Measurements from ENCODE around the gene GLYR1.

GLYR1 gene

DNA sequence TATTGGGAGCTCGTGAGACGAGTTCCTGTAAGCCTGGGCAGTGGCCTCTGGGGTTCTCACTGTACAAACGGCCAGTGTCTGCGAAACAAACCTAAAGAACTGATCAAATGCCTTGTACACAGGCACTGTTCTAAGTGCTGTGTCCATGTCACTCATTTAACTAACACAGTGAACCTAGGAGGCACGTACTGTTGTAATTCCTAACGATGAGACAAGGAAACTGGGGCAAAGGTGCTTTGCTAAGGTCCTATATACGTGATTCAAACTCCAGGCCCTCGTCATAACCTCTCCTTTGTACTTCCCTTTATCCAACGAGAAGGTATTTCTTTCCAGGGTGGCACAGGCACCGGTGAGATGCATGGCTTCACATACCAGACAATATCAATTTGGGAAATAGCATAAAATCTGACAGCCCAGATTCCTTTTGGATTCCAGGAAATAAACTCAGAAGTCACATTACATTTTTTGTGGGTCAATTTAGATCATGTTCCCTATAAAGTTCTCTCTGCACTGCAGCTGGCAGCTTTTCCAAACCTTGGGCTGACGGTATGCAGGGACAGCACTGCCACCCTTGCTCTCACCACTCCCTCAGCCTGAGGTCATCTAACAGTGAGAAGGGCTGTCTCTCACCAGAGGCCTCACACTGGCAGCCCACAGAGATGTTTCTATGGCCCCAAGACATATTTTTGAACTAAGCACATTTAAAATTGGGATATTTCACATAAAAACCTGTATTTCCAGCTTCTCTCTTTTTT, 18.3 kb downstream of the GLYR1 start:
- ChIA-PET CTCF (no interaction called here), POLR2A (interaction anchor here (0.6 kb wide), 1 partner anchor 212 kb away, joined by 3 read pairs; no protein-coding TSS in a partner anchor)
- TF ChIP-seq, protein P1, sequence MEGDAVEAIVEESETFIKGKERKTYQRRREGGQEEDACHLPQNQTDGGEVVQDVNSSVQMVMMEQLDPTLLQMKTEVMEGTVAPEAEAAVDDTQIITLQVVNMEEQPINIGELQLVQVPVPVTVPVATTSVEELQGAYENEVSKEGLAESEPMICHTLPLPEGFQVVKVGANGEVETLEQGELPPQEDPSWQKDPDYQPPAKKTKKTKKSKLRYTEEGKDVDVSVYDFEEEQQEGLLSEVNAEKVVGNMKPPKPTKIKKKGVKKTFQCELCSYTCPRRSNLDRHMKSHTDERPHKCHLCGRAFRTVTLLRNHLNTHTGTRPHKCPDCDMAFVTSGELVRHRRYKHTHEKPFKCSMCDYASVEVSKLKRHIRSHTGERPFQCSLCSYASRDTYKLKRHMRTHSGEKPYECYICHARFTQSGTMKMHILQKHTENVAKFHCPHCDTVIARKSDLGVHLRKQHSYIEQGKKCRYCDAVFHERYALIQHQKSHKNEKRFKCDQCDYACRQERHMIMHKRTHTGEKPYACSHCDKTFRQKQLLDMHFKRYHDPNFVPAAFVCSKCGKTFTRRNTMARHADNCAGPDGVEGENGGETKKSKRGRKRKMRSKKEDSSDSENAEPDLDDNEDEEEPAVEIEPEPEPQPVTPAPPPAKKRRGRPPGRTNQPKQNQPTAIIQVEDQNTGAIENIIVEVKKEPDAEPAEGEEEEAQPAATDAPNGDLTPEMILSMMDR (IDR thresholded peaks at IDR 0.05; ENCODE audit: insufficient read depth, low read length, missing control alignments) = no peak
- no peak overlapping the region for H3K4me3 ChIP-seq (ENCODE audit: low read depth, low read length)
- DNase-seq (ENCODE audit: low read depth, low spot score) = no peak

DNA sequence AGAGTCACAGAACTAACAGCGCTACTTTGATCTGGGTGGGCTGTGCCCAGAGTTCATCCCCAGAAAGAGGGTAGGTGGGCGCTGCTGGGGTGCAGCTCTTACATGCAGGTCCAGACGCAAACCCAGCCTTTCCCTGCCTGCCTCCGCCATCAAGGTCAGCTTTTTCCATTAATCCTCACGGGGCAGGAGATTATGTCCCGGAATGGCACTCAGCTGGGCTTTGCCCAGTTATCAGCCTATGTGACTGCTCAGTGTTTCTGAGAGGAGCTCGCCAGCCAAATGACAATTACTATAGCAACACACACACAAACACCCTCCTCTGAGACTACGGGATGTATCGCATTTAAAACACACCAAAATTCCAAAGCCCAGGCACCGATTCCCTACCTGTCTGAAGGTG, 20.1 kb downstream of the GLYR1 start:
- TF ChIP-seq, protein P1 (IDR thresholded peaks at IDR 0.05; ENCODE audit: insufficient read depth, low read length, missing control alignments) = no peak
- H3K4me3 ChIP-seq (ENCODE audit: low read depth, low read length) = no peak overlapping the region
- CTCF ChIA-PET = interaction anchor here (0.8 kb wide), 1 partner anchor 129 kb away, joined by 3 read pairs; no protein-coding TSS in a partner anchor
- POLR2A ChIA-PET = no interaction called here
- DNase-seq (ENCODE audit: low read depth, low spot score) = no peak

DNA sequence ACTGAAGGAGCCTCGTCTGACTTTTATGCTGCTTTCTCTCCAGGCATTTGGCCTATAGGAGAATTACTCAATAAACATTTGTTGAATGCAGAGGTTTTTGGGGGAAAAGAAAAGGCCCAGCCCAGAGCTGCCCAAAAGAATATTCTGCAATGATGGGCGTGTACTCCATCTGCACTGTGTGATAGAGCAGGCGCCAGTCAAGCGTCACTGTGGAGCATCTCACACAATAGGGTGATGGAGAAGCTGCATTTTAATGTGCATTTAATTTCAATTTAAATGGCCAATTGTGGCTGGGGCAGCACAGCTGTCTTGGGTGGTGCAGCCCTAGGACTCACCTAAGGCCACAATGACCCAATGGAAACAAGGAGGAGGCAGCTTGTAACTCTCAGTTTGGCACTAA, 20.6 kb downstream of the GLYR1 start:
- TF ChIP-seq, protein P1 (IDR thresholded peaks at IDR 0.05; ENCODE audit: insufficient read depth, low read length, missing control alignments) = no peak
- POLR2A ChIA-PET = no interaction called here
- H3K4me3 ChIP-seq (ENCODE audit: low read depth, low read length) = no peak overlapping the region
- CTCF ChIA-PET = no interaction called here
- no peak for DNase-seq (ENCODE audit: low read depth, low spot score)

DNA sequence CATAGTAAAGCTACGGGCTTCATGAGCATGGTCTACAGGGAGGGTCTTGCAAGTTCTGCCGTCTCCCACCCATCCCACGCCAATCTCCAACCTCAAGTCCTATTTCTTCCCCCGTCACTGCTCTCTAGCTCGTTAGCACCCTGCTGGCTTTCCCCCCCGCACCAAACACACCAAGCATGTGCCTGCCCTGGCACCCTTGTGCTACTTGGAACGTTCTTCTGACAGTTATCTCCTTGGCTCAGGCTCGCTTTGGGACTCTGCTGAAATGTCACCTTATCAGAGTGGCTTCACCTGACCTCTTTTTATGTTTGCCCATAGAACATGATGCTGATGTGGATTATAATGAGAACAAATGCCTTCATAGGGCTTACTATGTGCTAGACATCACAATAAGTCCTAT, 21.9 kb downstream of the GLYR1 start:
- POLR2A ChIA-PET = no interaction called here
- no peak overlapping the region for H3K4me3 ChIP-seq (ENCODE audit: low read depth, low read length)
- CTCF ChIA-PET = interaction anchor here (1.1 kb wide), 1 partner anchor 131 kb away, joined by 3 read pairs; no protein-coding TSS in a partner anchor
- TF ChIP-seq, protein P1 (IDR thresholded peaks at IDR 0.05; ENCODE audit: insufficient read depth, low read length, missing control alignments) = no peak
- DNase-seq (ENCODE audit: low read depth, low spot score) = no peak

DNA sequence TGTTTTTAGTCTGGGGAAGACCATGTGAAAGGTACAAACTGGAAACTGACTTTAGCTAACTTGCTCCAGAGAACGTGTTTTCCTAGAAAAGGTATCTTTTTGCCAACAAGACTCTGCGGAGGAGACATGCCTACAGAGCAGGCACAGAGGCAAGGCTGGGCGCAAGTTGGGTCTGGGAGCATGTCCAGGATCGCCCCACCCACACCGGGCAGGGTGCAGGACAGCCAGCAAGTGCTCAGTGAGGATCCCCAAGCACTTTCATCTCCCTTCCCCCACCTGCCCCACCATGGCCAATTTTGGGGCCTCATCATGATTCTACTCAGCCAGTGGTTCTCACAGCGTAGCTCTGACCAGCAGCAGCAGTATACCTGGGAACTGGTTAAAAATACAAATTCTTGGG, 26.4 kb downstream of the GLYR1 start:
- CTCF ChIA-PET = interaction anchor here (1.8 kb wide), 1 partner anchor 26 kb away, joined by 4 read pairs; no protein-coding TSS in a partner anchor
- DNase-seq (ENCODE audit: low read depth, low spot score) = no peak
- POLR2A ChIA-PET = no interaction called here
- no peak overlapping the region for H3K4me3 ChIP-seq (ENCODE audit: low read depth, low read length)
- TF ChIP-seq, protein P1 (IDR thresholded peaks at IDR 0.05; ENCODE audit: insufficient read depth, low read length, missing control alignments) = no peak

DNA sequence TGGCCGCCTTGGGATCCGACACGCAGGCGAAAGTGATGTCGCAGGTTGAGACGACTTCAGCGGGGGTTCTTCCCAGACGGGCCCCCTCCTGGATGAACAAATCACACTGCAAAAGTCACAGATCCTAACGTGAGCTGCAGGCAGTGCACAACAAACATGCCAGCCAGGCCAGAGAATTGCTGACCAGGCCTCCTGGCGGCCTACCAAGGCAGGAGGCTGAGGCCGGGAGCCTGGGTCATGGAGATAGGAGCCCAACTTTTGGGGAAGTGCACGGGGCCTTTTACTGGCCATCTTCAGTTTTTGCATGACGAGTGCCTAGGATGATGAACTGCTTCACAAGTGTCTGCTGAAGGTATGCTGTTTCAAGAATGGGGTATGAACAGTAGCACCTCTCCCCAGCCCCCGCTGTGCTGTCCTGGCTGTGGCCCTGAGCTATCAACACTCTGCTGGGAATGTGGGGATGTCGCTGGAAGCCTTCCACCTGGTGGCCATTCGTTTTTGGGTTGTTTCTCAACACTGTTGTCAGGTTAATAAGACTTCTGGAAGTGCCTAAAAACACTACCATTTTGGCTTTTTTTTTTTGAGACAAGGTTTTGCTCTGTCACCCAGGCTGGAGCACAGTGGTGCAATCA, 32.4 kb downstream of the GLYR1 start:
- POLR2A ChIA-PET = no interaction called here
- H3K4me3 ChIP-seq (ENCODE audit: low read depth, low read length) = no peak overlapping the region
- no peak for DNase-seq (ENCODE audit: low read depth, low spot score)
- TF ChIP-seq, protein P1 (IDR thresholded peaks at IDR 0.05; ENCODE audit: insufficient read depth, low read length, missing control alignments) = no peak
- CTCF ChIA-PET = interaction anchor here (1.2 kb wide), 1 partner anchor 141 kb away, joined by 4 read pairs; no protein-coding TSS in a partner anchor

All from AG04449 (cell line).